HepG2 (cell line): ENCODE results near the gene FGD2. TPM values are rescaled to one million over a fixed set of nuclear protein-coding genes. Genes with fewer than 3 reads are reported as not detected.

Experiments
- FOXJ3 ChIP-seq: sonication (generic); formaldehyde crosslinking; IDR thresholded peaks from 2 replicates; pipeline ENCODE4 v1.4.0; 2020; ENCODE audit warnings: missing genetic modification reagents, mild to moderate bottlenecking, borderline replicate concordance
- MXD4 ChIP-seq: IDR thresholded peaks from 2 replicates; pipeline ENCODE4 v1.6.1; 2016; ENCODE audit warnings: mild to moderate bottlenecking, missing biosample characterization, missing genetic modification reagents
- PAXIP1 ChIP-seq: sonication (generic); formaldehyde crosslinking; conservative IDR thresholded peaks from 2 replicates; pipeline ENCODE4 v1.4.0; 2020; ENCODE audit warnings: mild to moderate bottlenecking, missing genetic modification reagents, moderate library complexity
- RFX1 ChIP-seq: fragments of 450-650 bp; IDR thresholded peaks from 2 replicates; pipeline ENCODE4 v1.6.1; 2017
- RFX5 ChIP-seq: IDR thresholded peaks from 2 replicates; pipeline ENCODE4 v1.6.1; 2011; ENCODE audit warnings: low read depth, low read length, improper control_type of control experiment
- ZBTB40 ChIP-seq, 2 experiments: fragments of 450-650 bp in 1 of 2; sonication (generic) in 1 of 2; formaldehyde crosslinking in 1 of 2; IDR thresholded peaks; 2 replicates each; pipeline versions ENCODE4 v1.6.1 to v1.8.0; 2016 to 2022; ENCODE audit warnings: antibody characterized with exemption in 1 of 2, mild to moderate bottlenecking in 1 of 2, missing genetic modification reagents in 1 of 2
- ZNF230 ChIP-seq: sonication (generic); formaldehyde crosslinking; IDR thresholded peaks from 2 replicates; pipeline ENCODE4 v1.4.0; 2020; ENCODE audit warnings: mild to moderate bottlenecking, missing genetic modification reagents
- ZNF292 ChIP-seq: sonication (generic); formaldehyde crosslinking; IDR thresholded peaks from 2 replicates; pipeline ENCODE4 v1.8.1; 2022; ENCODE audit warnings: mild to moderate bottlenecking, low read depth, missing genetic modification reagents, borderline replicate concordance
- ZNF512B ChIP-seq: sonication (generic); formaldehyde crosslinking; IDR thresholded peaks from 2 replicates; pipeline ENCODE4 v1.5.1; 2020; ENCODE audit warnings: missing genetic modification reagents, mild to moderate bottlenecking, borderline replicate concordance
- polyA plus RNA-seq, 8 experiments: library from polyadenylated mRNA; depleted of rRNA in 3 of 8; stranded (reverse) in 7 of 8; unstranded in 1 of 8; fragments of >200 nt; fragmentation: Illumina TruSeq in 4 of 8; extraction: Trizol in 4 of 8; gene quantifications; 2 replicates each; pipeline versions ENCODE4 v1.2.1 to v1.2.3, GENCODE V29; 2011 to 2016; ENCODE audit warnings: low read depth in 4 of 8, missing spikeins in 1 of 8, mixed read lengths in 1 of 8; ENCODE audit not compliant: insufficient read depth in 1 of 8
- total RNA-seq, 5 experiments: library from RNA; depleted of rRNA; stranded (reverse); fragments of >200 nt; fragmentation: Illumina TruSeq; extraction: Trizol; gene quantifications; 2 replicates each; pipeline ENCODE4 v1.2.3, GENCODE V29; 2016; ENCODE audit warnings: low read depth in 1 of 5
- TF ChIP-seq, protein P1 (sequence below): sonication (generic); formaldehyde crosslinking; IDR thresholded peaks from 2 replicates; pipeline ENCODE4; 2020; ENCODE audit warnings: missing genetic modification reagents, mild to moderate bottlenecking, borderline replicate concordance

The FGD2 gene
- total and polyA plus RNA-seq, 2 of the 13 experiments (the other 11 are each of a cell fraction or from before 2014, with no cell fraction given) = not detected

GRCh38 chr6:36986704-36987047 is 18.8 kb upstream of the FGD2 start (continued):
- TF ChIP-seq ZBTB40 (IDR thresholded peaks at IDR 0.05) (no peak), ZBTB40 (CRISPR knock-in tag; IDR thresholded peaks at IDR 0.05) (no peak), ZNF512B (CRISPR knock-in tag) (no peak; the same call in 1 of the 2 replicates), PAXIP1 (CRISPR knock-in tag) (peak; percentile 11; the same call in 1 of the 2 replicates), ZNF230 (CRISPR knock-in tag) (peak; percentile 39; the same call in 1 of the 2 replicates), ZNF292 (CRISPR knock-in tag) (0 out of 2 replicates have a peak, but pooled peaks have one; percentile 2), RFX1 (no peak), RFX5 (no peak), MXD4 (CRISPR knock-in tag) (no peak), FOXJ3 (CRISPR knock-in tag) (0 out of 2 replicates have a peak, but pooled peaks have one; percentile 23)
- TF ChIP-seq, protein P1, sequence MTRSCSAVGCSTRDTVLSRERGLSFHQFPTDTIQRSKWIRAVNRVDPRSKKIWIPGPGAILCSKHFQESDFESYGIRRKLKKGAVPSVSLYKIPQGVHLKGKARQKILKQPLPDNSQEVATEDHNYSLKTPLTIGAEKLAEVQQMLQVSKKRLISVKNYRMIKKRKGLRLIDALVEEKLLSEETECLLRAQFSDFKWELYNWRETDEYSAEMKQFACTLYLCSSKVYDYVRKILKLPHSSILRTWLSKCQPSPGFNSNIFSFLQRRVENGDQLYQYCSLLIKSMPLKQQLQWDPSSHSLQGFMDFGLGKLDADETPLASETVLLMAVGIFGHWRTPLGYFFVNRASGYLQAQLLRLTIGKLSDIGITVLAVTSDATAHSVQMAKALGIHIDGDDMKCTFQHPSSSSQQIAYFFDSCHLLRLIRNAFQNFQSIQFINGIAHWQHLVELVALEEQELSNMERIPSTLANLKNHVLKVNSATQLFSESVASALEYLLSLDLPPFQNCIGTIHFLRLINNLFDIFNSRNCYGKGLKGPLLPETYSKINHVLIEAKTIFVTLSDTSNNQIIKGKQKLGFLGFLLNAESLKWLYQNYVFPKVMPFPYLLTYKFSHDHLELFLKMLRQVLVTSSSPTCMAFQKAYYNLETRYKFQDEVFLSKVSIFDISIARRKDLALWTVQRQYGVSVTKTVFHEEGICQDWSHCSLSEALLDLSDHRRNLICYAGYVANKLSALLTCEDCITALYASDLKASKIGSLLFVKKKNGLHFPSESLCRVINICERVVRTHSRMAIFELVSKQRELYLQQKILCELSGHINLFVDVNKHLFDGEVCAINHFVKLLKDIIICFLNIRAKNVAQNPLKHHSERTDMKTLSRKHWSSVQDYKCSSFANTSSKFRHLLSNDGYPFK (CRISPR knock-in tag) = 0 out of 2 replicates have a peak, but pooled peaks have one; percentile 69
